GM18517 (cell line): ENCODE data around the gene C16orf90.
"Not testable (repeated sequence)": the region's sequence is repeated elsewhere in the genome, so short reads cannot be mapped to it uniquely, and the experiment has no call there.

Experiments
- ATAC-seq: cut with Tn5 transposase; IDR thresholded peaks from one replicate; pipeline ENCODE4 v1.9.1; 2021; ENCODE audit warnings: mild to moderate bottlenecking, moderate library complexity; ENCODE audit not compliant: unreplicated experiment

C16orf90 gene

DNA sequence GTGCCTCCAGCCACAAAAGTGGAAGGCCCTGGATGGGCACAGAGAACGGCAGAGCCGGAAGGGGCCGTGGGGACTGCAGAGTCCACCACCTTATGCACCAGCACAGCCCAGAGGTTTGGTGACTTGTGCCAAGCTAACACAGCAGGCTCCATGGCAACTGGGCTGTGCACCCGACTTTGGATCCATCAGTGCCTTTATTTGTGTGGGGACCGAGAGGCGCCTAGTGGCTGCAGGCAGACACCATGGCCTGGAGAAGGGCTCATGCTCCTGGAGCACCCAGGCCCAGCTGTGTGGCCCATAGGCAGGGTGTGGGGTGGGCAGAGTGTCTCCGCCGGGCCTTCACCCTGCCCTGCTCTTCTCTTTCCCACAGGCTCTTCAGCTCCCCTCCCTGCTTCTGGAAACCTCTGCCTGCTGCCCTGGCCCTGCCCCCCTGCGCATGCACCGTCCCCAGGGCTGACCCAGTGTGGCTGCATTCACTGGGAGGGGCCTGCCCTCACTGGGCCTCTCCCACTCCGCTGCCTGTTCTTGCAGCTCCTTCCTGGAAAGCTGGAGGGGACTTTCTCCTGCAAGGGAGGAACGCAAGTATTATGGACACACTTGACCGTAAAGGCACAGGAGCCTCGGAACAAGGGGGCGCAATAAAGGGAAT, 10.1 kb downstream of the C16orf90 start:
- ATAC-seq: no peak

DNA sequence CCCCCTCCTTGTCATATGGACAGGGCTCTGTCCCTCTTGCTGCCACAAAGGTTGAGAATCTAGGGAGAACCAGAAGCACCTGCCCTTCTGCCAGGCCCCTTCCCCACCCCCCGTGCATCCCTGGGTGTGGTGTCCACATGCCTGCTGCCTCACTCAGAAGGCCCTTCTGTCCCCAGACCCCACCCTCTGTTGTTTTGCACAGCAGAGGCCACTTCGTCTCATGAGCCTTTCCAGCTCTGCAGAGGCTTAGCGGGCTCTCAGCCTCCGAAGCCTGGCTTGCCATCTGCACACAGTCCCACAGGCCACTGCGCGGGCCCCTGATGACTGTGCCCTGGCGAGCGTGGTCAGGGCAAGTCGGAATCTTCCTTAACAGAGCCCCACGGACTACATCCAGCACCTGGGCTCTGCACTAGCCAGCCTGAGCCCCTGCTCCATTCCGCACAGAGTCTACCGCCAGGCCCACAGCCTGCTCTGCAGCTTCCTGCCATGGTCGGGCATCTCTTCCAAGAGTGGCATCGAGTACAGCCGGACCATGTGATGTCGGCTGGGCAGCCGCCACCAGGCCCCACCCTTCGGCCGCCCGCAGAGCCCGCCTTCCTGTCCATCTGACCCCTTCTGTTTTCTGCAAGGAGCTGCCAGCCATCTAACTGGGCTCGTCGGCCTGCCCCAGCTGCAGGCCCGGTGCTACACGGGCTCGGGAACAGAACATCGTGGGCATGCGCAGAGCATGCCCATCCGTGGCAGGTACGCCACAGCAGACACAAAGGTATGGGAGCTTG, 10.8 kb downstream of the C16orf90 start:
- ATAC-seq: no peak

DNA sequence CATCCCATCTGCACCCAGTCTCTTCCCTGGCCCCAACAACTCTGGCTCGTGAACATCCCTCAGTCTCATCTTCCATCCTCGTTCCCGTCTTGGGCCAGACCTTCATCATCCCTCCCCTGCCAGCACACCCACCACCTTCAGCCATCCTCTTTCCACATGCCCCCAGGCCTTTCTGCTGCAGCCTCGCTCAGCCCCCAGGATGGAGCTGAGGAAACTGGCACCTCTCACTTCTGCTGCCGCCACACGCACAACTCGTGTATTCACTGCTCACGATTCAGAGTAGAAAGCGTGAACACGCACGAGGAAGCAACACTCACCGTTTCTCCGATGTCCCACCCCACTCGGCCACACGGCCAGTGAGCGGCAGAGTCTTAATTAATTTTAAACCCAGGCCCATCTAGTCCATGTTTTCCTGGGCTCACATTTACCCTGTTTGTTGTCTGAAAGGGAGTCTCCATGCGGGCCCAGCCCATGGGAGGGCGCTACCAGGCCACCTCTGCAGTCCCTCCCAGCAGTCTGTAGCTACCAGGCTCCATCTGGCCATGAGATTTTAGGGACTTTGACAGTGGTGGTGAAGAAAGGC, 12.5 kb downstream of the C16orf90 start:
- ATAC-seq: no peak

DNA sequence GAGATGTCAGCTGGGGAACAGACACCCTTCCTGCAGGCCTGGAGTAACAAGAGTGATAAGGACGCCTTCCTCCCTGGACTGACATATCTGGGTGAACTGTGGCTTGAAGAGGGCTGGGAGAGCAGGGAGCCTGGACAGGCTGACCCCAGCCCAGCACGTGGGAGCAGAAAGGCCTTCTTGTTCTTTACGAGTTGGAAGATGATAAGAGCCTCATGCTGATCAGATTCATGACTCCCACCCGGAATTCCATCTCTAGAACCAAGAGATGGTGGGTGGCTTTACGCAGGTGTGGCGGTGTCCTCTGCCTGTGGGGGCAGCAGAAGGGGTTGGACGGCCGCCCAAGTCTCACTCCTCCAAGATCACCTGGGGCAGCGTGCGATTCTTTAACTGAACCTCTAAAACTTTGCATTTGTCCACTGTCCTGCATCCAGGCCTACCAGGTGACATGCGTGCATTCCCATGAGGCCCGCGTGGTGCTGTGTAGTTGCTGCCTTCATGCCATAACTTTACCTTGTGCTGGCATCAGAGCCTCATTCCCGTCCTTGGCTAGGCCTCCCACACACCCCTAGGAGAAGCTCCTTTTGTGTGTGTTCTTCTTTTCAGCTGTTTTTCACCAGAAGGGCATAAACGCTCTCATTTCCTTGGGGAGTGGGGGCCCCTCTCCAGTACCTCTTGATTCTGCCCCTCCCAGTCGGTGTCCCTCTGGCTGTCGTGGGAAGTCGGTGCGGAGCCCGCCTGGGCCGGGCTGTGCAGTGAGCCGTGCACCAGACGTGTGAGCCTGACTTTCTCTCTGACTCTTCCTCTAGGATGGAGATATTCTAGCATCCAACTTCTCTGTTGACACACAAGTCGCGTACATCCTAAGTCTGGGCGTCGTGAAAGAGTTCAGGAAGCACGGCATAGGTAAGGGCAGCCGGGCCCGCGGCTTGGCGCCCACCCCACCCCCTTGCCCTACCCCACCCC, 13.3 kb downstream of the C16orf90 start:
- ATAC-seq: no peak

DNA sequence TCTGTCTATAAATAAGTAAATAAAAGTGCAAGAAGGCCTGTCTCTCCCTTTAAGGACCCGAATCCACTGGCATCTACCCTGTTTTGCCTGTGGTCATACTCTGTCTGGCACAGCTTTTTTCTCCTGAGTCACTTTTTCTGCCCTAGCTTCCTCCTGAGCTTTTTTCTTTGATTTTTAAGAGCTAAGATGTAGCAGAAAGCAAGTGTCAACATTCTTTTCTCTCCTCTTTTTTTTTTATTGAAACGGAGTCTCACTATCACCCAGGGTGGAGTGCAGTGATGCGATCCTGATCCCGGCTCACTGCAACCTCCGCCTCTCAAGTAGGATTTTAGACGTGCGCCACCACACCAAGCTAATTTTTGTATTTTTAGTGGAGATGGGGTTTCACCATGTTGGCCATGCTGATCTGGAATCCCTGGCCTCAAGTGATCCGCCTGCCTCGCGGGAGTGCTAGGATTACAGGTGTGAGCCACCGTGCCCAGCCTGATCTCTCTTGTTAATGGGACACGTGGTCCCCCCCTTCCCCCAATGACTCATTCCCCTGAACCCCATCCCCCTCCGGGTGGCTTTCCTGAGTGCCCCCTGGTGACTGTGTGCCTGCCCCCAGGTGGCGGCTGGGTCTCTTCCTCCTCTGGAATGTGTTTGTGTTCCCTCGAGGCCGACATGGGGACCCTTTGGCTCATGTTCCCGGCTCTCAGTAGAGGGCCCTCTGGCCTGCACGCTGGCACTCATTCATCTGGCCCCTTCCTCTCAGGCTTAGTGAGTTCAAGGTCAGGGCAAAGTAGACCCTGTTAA, 14.2 kb downstream of the C16orf90 start:
- no peak for ATAC-seq

DNA sequence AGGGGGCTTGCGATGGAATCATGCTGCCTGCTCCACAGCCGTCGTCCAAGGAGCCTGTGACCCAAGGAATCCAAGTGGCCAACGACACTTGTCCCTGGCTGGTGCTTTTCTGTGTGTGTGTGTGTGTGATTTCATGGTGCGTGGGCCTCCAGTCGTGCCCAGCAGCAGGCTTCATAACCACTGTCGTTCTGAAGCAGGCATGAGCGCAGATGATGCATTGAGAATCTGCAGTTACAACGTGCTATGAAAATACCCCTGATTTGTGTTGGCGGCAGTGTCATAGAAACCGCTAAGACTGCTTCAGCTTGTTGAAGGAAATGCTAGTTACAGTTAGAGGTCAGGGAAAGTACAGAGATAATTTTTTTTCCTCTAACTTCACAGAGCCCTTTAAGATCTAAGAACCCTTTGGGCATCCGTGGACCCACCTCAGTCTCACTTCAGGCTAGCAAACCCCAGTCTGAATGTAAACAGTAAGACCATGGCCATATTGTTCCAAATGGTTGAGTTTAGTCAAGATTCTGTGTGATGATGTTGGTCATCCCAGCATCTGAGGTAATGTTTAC, 15.6 kb downstream of the C16orf90 start:
- ATAC-seq: no peak

DNA sequence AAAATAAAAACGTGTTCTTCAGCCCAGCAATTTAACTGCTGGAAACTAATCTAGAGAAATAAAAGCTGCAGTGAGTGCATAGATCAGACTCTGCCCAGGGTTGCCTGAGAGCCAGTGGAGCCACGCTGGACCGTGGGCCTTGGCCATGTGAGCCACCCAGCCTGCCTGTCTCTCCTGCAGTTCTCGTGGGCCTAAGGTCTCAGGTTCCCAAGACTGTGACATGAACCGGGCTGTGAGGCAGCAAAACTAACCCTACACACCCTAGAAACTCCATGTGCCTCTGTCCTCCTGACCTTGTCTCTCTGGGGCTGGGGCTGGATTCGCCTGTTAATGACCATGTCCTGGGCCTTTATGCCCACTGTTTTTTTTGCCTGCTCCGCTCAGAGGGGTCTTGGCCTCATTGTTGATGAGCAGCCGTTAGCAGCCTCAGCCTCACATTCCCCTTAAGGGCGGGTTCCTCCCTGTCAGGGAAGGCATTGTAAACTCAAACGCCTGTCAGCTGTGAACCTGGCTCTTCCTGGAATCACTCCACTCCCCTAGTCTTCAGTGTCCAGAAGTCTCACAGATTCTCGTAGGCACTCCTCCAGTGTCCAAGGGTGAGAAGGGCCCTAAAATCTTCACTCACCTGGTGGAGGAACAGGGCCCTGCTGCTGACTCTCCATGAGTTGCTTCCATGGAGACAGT, 16.9 kb downstream of the C16orf90 start:
- no peak for ATAC-seq

DNA sequence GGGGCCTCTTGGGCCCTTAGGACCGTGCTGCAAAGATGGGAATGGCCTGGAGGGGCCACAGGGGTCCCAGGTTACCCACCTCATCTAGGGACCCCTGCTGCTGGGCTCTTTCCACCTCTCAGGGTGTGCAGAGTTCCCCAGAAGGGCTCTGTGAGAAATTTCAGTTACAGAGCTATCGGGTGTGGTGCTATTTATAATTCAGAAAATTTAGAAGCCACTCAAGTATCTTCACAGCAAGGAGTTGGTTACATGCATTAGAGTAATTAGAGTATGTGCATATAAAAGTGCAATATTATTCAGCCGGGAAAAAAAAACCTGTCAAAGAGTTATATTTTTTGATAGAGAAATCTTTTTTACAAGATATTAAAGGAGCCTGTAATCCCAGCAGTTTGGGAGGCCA, 18.9 kb downstream of the C16orf90 start:
- ATAC-seq: no peak

DNA sequence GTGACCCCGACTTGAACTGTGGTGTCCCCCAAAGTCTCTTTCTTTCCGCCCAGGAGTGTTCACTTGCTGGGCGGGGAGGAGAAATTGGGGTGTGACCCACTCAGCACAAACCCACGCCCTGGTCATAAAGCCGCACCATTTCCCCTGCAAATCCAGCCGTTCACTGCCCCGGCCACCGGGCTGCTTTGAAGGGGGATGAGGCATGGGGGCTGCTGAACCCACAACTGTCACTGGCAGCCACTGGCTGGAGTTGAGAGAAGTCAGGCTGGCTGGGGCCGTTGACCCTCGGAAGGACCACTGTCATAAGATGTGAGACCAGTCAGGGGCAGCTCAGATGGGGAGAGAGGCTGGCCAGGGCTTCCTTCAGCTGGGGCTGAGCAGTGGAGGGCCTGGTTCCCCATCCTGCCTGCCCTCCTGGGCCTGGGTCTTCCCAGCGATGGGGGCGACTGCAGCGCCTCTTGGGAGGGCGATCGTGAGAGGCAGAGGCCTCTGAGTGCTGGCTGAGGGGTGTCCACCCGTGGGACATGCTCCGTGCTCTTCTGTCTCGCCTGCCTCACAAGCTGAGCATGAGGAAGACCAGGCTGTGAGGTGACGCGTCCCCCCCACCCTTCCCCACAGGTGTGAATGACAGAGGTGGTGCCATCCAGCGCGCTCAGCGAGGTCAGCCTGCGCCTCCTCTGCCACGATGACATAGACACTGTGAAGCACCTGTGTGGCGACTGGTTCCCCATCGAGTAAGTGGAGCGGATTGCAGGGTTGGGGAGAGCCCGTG, 19.5 kb downstream of the C16orf90 start:
- ATAC-seq: no peak

DNA sequence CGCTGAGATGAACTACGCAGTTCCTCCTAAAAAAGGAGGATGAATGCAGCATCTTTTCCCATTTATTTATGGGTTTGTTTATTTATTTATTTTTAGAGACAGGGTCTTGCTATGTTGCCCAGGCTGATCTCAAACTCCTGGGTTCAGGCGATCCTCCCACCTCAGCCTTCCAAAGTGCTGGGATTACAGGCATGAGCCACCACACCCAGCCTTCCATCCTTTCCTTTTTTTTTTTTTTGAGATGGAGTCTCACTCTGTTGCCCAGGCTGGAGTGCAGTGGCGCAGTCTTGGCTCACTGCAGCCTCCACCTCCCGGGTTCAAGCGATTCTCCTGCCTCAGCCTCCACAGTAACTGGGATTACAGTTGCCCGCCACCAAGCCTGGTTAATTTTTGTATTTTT, 20.4 kb downstream of the C16orf90 start:
- not testable (repeated sequence) for ATAC-seq

DNA sequence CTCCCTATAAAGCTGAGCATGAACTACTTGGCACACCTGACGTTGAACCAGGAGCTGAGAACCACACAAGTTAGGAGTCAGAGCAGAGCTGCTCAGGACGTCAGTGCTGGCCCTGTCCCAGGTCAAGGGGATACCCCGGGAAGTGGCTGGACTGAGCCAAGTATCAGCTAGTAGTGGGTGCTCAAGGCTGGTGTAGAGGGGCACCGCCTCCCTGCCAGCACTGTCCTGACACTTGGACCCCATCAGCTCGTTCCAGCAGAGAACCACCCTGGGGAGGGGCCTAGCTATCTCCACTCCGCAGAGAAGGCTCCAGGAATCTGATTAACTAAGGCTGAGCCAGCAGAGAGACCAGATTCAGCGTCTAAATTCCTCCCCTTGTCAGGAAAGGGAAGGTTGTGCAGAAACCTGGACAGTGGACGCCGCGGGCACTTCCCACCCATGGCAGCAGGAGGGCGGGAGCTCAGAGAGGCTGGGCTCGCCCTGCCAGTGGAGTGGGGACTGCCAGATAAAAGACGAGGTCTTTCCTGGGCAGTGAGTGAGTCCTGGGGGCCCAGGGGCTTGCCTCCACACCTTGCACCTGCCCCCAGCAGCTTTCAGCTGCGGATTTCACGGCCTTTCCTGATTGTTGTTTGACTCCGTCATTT, 21.0 kb downstream of the C16orf90 start:
- no peak for ATAC-seq

DNA sequence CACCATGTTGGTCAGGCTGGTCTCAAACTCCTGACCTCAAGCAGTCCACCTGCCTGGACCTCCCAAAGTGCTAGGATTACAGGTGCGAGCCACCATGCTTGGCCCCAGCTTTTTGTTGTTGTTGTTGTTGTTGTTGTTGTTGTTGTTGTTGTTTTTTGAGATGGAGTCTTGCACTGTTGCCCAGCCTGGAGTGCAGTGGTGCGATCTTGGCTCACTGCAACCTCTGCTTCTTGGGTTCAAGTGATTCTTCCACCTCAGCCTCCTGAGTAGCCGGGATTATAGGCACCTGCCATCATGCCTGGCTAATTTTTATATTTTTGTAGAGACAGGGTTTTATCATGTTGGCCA, 21.7 kb downstream of the C16orf90 start:
- not testable (repeated sequence) for ATAC-seq

DNA sequence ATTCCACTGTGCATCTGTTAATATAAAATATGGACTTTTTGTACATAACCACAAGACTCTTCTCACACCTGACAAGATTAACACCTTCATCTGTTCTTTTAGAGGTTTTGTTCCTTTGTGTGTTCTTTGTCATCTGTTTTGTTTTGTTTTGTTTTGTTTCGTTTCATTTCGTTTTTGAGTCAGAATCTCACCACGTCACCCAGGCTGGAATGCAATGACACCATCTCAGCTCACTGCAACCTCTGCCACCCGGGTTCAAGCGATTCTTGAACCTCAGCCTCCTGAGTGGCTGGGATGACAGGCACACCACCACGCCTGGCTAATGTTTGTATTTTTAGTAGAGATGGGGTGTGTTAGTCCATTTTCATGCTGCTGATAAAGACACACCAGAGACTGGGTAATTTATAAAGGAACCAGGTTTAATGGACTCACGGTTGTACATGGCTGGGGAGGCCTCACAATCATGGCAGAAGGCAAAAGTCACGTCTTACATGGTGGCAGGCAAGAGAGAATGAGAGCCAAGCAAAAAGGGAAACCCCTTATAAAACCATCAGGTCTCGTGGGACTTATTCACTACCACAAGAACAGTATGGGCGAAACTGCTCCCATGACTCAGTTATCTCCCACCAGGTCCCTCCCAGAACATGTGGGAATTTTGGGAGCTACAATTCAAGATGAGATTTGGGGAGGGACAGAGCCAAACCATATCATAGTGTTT, 22.3 kb downstream of the C16orf90 start:
- ATAC-seq: no peak

DNA sequence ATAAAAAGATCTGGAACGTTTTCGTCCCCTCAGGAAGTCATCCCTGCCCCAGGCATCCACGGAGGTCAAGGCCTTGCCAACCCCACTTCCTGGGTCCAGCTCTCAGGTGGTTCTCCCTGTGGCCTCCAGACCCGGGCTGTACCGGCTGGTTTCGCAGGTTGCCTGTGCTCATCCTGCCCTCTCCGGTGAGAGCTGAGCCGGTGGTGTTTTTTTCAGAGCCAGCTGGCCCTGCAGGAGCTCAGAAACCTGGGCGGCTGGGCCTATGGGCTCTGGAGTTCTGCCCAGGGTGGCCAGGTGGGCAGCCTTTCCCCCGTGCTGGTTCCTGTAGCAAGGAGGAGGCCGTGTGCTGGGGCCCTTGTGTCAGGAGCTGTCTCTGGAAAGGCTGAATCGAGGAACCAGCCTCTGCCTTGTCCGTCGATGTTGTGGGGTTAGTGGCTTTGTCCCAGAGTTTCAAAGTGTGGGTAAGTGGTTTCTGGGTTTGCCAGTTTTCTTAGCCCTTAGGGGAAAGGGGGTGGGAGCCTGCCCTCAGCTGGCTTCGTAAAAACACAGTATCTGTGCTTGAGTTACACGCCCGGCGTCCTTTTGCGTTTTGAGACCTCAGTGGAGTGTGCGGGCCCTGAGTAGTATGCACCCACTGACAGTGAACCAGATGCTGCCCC, 23.6 kb downstream of the C16orf90 start:
- no peak for ATAC-seq

DNA sequence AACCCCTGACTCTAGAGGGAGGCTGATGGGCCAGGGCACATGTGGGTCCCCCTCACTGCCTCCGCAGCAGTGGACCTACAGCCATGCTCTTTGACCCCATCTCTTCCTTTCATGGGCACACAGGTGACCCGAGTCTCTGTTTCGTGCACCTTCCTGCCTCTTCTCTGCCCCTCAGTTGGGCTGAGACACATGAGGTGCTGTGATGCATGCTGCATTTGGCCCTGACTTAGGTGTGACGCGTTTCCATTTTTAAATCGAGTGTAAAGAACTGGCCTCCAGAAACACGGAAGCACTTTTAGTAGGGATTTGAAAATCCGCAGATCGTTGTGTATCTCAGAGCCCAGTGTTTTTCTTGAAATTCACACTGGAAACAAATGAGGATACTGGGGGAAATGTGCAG, 24.6 kb downstream of the C16orf90 start:
- no peak for ATAC-seq

DNA sequence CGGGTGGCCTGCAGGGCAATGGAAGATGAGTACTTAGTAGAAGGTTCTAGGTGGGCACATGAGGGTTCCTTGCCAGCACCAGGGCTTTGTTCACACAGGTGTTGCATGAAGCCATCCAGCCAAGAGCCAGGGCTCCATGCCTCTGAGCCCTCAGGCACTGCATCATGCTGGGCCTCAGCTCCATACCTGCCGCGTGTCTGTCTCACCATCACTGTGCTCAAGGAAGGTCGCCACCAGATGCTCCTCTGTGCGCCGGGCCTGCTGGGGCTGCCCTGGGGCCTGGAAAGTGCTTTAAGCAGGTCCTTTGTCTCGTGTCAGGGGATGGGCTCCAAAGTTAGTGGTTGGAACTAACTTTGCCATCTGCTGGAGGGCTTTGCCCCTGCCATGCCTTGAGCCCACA, 25.6 kb downstream of the C16orf90 start:
- no peak for ATAC-seq

DNA sequence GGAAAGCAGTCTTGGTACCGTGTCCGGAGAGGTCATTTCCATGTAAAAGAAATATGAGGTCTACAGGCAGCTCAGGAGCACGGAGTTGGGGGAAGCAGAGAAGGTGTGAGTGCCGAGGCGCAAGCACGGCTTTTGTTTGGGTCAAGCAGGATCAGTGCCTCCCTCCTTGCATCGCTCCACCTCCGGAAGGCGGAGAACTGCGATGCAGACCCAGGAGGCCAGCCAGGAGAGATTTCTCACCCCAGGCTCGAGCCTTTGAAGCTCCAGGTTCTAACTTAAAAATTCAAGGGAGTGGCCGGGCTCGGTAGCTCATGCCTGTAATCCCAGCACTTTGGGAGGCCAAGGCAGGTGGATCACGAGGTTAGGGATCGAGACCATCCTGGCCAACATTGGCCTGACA, 26.8 kb downstream of the C16orf90 start:
- ATAC-seq: no peak
